HG03575 (cell line): ENCODE data around the gene JMJD7.

Experiments used
- ATAC-seq: cut with Tn5 transposase; IDR thresholded peaks from one replicate; pipeline ENCODE4 v1.9.1; 2021; ENCODE audit not compliant: unreplicated experiment, insufficient number of reproducible peaks, low FRiP score; ENCODE audit errors: extremely low read depth

Gene JMJD7

GRCh38 chr15:41827880-41828806 is at the start of gene JMJD7:
TSS of gene JMJD7 (plus strand) at chr15:41828092. CDS start at chr15:41828125, 33 bp downstream.
- no peak for ATAC-seq

GRCh38 chr15:41778521-41778920 is 49.4 kb upstream of the JMJD7 start:
- no peak for ATAC-seq

GRCh38 chr15:41779662-41780157 is 48.2 kb upstream of the JMJD7 start:
- ATAC-seq: no peak

- ATAC-seq: no peak
These were observed 47.6 kb upstream of the JMJD7 start for GRCh38 chr15:41780266-41780665.

- no peak for ATAC-seq
These were observed 47.2 kb upstream of the JMJD7 start for GRCh38 chr15:41780727-41781126.

- no peak for ATAC-seq
These were observed 45.3 kb upstream of the JMJD7 start for GRCh38 chr15:41782371-41783282.

GRCh38 chr15:41783296-41783695 is 44.6 kb upstream of the JMJD7 start:
- no peak for ATAC-seq

GRCh38 chr15:41788262-41788661 is 39.6 kb upstream of the JMJD7 start:
- no peak for ATAC-seq

- ATAC-seq: no peak
These were observed 38.7 kb upstream of the JMJD7 start for GRCh38 chr15:41789236-41789635.

- no peak for ATAC-seq
These were observed 38.2 kb upstream of the JMJD7 start for GRCh38 chr15:41789662-41790061.

- ATAC-seq: no peak
These were observed 37.7 kb upstream of the JMJD7 start for GRCh38 chr15:41790169-41790568.

GRCh38 chr15:41790756-41791546 is 36.9 kb upstream of the JMJD7 start:
- ATAC-seq: no peak

GRCh38 chr15:41791547-41791937 is 36.4 kb upstream of the JMJD7 start:
- ATAC-seq: no peak

- ATAC-seq: no peak
These were observed 35.8 kb upstream of the JMJD7 start for GRCh38 chr15:41792000-41792637.

- ATAC-seq: no peak
These were observed 33.8 kb upstream of the JMJD7 start for GRCh38 chr15:41794081-41794480.

GRCh38 chr15:41795996-41796856 is 31.7 kb upstream of the JMJD7 start:
- ATAC-seq: no peak

- no peak for ATAC-seq
These were observed 30.5 kb upstream of the JMJD7 start for GRCh38 chr15:41797201-41797944.
